Cardiac ventricle fibroblast (primary cell): ENCODE results near the gene CEP72. TPM values are rescaled to one million over a fixed set of nuclear protein-coding genes. Genes with fewer than 3 reads are reported as not detected.

Experiments
- total RNA-seq: library from RNA; depleted of rRNA; stranded (reverse); fragments of >200 nt; gene quantifications from 2 replicates; pipeline ENCODE4 v1.2.3, GENCODE V29; 2015

The CEP72 gene, protein sequence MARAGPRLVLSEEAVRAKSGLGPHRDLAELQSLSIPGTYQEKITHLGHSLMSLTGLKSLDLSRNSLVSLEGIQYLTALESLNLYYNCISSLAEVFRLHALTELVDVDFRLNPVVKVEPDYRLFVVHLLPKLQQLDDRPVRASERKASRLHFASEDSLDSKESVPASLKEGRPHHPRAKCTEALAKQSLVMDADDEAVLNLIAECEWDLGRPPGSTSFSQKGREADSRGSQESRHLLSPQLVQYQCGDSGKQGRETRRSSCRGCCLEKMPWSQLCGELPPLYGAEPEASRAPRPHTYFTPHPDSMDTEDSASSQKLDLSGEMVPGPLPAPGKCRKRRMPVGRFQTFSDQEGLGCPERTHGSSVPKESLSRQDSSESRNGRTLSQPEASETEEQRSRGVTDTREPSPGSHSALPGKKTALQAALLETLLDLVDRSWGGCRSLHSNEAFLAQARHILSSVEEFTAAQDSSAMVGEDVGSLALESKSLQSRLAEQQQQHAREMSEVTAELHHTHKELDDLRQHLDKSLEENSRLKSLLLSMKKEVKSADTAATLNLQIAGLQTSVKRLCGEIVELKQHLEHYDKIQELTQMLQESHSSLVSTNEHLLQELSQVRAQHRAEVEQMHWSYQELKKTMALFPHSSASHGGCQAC
- 0.94 and 1.1 TPM in 2 replicates for total RNA-seq

GRCh38 chr5:611731-612486 lies at the start of gene CEP72:
CEP72 (plus strand) TSS chr5:612340; CDS start chr5:612362, 22 bp downstream.

DNA sequence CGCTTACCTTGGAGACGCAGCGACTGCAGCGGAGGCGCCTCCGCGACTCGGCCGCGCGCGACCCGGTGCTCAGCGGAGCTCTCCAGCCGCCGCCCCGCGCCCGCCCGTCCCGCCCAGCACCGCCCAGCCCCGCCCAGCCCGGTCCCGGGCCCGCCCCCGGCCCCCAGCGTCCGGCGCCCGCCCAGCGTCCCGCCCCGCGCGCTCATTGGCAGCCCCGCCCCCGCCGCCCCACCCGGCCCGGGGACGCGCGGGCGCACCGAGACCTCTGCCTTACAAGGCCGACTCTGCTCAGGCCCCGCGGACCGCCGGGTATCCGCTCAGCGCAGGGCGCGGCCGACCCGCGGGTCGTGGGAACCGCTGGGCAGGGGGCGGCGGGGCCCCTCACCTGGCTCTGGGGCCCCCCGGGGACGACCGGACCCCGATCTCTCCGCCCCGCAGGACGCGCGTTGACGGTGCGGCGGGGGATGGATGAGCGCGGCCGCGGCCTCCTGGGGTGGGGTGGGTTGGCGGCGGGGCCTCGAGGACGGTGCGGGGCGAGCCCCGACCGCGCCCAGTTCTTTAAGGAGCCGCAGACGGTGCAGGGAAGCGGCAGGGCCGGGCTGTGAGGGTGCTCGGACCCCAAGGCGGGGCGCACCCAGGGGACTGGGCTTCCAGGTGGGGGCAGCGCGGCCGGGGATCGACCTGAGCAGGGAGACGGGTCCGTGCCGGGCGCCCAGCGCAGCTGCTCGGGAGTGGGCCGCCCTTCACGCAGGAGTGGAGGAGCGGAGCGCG lies 81.3 kb downstream of the CEP72 start, which contains the start of gene TPPP:
TPPP (minus strand) TSS at position 82 of the 771 bp plus-strand sequence. CDS start 15,292 bp downstream, outside the sequence.

Other genes with a start within 250 kb of the CEP72 start
- gene EXOC3, start 169.2 kb upstream of the CEP72 start, total RNA-seq, result 25.8 and 28.7 TPM in 2 replicates
- 3.0 and 3.1 TPM in 2 replicates for gene SLC9A3, start 87.9 kb upstream of the CEP72 start, total RNA-seq
- gene TPPP, start 81.0 kb downstream of the CEP72 start, total RNA-seq, result 0.06 TPM in 1 of 2 replicates, not detected in the other
- gene ZDHHC11B, start 172.4 kb downstream of the CEP72 start, total RNA-seq, result 0.31 TPM in 1 of 2 replicates, not detected in the other
- 0.20 and 0.75 TPM in 2 replicates for gene ZDHHC11, start 238.6 kb downstream of the CEP72 start, total RNA-seq